GM19397 (cell line): Measurements from ENCODE around the gene NUDT4B.
"Not testable (repeated sequence)": the region's sequence is repeated elsewhere in the genome, so short reads cannot be mapped to it uniquely, and the experiment has no call there.

Source experiments
- ATAC-seq: cut with Tn5 transposase; IDR thresholded peaks from one replicate; pipeline ENCODE4 v1.9.1; 2021; ENCODE audit warnings: mild to moderate bottlenecking, moderate library complexity; ENCODE audit not compliant: unreplicated experiment

NUDT4B gene

GRCh38 chr1:148748563-148749334, at the start of gene NUDT4B:
NUDT4B (plus strand) TSS chr1:148748774; CDS start chr1:148748953, 179 bp downstream.
- ATAC-seq: peak; percentile 38

DNA sequence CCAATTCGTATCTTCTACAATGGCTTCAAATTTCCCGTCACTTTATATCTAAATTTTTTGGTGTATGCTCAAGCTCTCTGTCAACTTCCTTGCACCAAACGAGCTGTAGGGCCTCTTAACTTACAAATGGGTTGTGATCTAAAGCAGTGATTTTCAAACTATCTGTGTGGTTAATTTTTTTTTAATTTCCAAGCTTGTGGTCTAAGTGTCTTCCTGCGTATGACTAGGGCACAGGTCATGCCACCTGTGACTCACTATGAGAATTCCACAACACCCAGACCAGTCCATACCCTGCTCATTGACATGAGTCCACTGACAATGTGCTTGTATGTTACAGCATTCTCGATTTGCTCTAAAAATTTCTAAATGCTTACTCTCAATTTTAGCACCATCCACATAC, 49.2 kb upstream of the NUDT4B start:
- ATAC-seq: not testable (repeated sequence)

DNA sequence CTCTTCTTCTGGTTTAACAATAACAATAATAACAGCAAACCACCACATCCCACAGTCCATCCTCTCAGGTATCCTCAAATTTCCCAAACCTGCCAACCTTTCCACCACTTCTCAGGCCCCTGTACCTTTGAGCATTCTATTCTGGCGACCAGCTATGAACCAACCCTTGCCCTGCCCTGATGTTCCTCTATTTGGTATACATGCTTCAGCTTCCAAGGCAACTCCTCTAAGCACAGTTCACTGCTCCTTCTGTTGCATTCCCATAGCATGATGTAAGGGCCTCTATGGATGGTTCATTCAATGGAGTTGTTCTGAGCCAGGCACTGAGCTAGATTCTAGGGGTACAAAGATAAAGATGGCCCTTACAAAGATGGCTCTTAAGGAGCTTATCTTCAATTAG, 46.3 kb upstream of the NUDT4B start:
- ATAC-seq: not testable (repeated sequence)

GRCh38 chr1:148703973-148704591, 44.5 kb upstream of the NUDT4B start:
- not testable (repeated sequence) for ATAC-seq

- ATAC-seq: not testable (repeated sequence)
Observed at GRCh38 chr1:148705316-148705948, 43.1 kb upstream of the NUDT4B start.

GRCh38 chr1:148708779-148709333, 39.7 kb upstream of the NUDT4B start:
- not testable (repeated sequence) for ATAC-seq

DNA sequence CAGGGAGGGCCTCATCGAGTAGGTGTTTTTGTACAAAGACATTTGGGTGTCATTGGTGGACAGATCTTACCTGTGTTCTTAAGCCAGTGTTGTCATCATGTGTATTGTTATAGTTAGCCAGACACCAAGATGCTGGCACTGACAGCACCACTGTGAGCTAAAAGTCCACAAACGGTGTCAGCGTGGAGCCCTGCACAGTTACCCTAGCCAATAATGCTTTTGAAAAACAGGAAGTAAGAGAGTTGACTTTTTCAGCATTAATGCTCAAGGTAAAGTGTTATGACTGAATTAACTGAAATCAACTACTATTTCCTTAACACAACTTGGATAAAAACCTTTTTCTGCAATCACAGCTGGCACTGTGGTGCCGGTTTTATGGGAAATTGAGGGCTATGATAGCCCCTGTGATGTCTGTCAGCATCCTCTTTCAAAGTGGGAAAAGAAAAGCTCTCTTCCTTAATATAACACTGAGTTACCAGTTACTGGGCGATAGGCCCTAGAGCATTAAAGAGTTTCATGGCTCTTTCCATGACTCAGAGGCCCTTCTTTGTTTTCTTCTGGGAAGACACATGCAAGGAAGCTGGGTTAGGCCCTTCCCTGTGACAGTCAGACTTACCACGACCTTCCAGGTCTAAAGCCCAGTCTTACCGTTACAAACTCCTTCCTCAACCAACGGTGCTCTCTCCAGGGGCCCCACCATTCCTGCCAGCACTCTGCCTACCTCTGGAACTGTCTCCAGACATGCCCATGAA, 37.6 kb upstream of the NUDT4B start:
- ATAC-seq: not testable (repeated sequence)

- ATAC-seq: not testable (repeated sequence)
Observed at GRCh38 chr1:148712353-148712752, 36.2 kb upstream of the NUDT4B start.

DNA sequence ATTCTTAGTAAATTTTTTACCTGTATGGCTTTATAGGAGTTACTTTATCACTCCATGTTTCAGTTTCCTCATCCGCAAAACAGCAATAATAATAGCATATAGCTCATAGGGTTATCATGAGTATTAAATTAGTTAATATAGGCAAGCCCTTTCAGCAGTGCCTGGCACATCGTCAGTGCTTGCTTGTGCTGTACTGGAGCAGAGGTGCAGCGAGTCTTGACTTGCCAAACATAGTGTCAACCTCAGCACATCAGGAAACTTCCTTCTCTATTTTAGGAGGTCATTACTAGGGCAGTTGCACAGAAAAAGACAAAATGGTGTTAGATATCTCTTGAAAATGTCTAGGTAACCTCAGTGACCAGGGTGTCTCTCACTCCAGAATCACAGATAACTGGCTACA, 33.1 kb upstream of the NUDT4B start:
- ATAC-seq: not testable (repeated sequence)

DNA sequence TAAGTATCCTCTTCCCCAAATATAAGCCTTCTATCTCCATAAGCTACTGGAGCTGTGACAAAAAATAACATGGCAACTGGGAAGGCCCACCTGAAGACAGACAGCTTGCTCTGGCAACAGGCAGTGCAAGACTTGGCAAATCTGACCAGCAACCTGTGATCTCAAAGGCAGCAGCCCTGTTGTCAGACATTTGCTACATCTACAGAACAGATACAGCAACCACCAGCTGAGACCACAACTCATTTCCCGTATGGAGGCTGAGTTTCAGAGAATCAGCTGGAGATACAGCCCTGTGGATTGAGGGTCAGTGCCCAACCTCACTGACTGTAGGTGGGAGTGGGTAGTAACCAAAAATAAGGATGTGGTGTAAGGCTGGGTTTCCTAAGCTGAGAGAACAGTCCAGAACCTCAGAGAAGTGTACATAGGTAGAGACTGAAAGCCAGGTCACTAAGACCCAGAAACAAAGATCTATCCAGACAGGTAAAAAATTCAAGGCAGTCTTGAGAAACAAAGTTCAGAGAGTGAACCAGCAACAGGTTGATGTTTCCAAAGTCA, 31.5 kb upstream of the NUDT4B start:
- ATAC-seq: not testable (repeated sequence)

- ATAC-seq: not testable (repeated sequence)
Observed at GRCh38 chr1:148720918-148721317, 27.7 kb upstream of the NUDT4B start.

GRCh38 chr1:148722758-148723157, 25.8 kb upstream of the NUDT4B start:
- not testable (repeated sequence) for ATAC-seq

DNA sequence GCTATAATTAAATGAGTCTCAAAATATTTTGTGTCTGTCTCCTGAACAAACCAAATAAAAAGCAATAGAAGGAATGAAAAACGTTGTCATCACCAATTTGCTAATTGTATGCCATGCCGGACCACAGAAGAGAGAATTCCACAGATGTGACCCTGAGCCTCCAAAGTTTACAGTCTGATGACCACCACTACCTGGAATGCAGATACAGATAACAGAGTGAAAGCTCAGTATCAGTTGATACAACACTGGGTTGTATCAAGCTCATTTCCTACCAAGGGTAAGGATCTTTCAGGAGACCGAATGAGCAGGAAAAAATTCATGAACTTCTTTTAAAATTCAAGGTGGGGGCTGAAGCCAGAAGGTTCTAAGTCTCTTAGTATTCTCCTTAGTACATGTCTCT, 25.1 kb upstream of the NUDT4B start:
- not testable (repeated sequence) for ATAC-seq

DNA sequence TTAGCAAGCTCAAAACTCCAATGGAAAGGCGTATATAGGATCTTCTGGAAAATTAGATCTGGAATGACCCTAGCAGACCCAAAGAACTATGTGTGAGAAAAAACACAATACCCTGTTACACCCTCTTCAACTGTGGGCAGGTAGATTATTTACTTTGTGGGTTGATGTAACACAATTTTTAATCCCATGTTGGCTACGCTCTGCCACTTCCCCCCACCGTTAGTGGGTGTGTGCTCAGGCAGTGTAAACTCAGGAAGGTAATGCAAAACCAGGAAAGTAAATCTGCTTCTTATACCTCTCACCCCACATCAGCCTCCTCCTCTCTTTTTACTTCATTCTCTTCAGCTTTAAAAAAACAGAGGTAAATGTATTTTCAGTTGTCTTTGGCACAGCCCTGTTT, 23.7 kb upstream of the NUDT4B start:
- ATAC-seq: not testable (repeated sequence)

GRCh38 chr1:148727862-148728261, 20.7 kb upstream of the NUDT4B start:
- ATAC-seq: not testable (repeated sequence)

GRCh38 chr1:148729128-148729527, 19.4 kb upstream of the NUDT4B start:
- peak; percentile 53 for ATAC-seq

- not testable (repeated sequence) for ATAC-seq
Observed at GRCh38 chr1:148729541-148729940, 19.0 kb upstream of the NUDT4B start.

- ATAC-seq: not testable (repeated sequence)
Observed at GRCh38 chr1:148732277-148732676, 16.3 kb upstream of the NUDT4B start.

- peak; percentile 63 for ATAC-seq
Observed at GRCh38 chr1:148733585-148734310, 14.8 kb upstream of the NUDT4B start.

DNA sequence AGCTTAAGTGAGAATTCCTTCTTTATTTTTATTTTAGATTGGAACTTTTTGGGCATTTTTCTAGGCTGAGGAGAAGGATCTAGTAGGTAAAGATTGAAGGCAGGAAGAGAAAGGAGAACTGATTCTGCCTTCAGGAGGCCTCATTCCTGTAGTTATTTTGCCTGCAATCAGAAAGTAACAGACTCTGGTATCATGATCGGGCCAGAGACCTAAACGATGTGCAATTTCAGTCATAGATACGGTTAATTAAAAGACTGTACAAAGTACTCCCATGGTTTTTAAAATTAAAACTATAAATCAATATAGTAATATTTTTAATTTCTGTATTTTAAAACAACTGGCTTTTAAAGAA, 14.3 kb upstream of the NUDT4B start:
- not testable (repeated sequence) for ATAC-seq
